Tibial artery (tissue), 4 donors: Measurements from ENCODE around the gene PPM1L.

Experiments
- DNase-seq, 2 donors: peaks; one replicate each; pipeline ENCODE4 v3.0.0-alpha.2; 2019
- H3K27ac ChIP-seq, 2 donors: fragments of 200-600 bp; sonication (generic) in 1 of 2; 1 replicate in 1 of 2; 2 replicates in 1 of 2; pipeline ENCODE4 v1.5.1; 2018 to 2019; ENCODE audit warnings: mild to moderate bottlenecking in 1 of 2
- H3K27me3 ChIP-seq, 2 donors: fragments of 200-600 bp; sonication (generic) in 1 of 2; one replicate each; pipeline versions ENCODE4 v1.5.1 to v1.6.0; 2016 to 2019
- H3K36me3 ChIP-seq, 3 donors: fragments of 200-600 bp; sonication (generic) in 2 of 3; one replicate each; pipeline ENCODE4 v1.5.1; 2016 to 2019; ENCODE audit warnings: mild to moderate bottlenecking in 2 of 3
- H3K4me1 ChIP-seq, 4 donors: fragments of 200-600 bp; sonication (generic) in 2 of 4; 1 replicate in 3 of 4; 2 replicates in 1 of 4; pipeline ENCODE4 v1.5.1; 2016 to 2019
- H3K4me3 ChIP-seq, 2 donors: fragments of 200-600 bp; sonication (generic) in 1 of 2; 1 replicate in 1 of 2; 2 replicates in 1 of 2; pipeline ENCODE4 v1.5.1; 2018 to 2019; ENCODE audit warnings: mild to moderate bottlenecking in 2 of 2
- H3K9me3 ChIP-seq, 3 donors: fragments of 200-600 bp; sonication (generic) in 1 of 3; one replicate each; pipeline ENCODE4 v1.5.1; 2016 to 2019
- intact Hi-C: fragments of 100-400 bp; cut with DNase I; formaldehyde crosslinking; loops from one replicate; pipeline ENCODE4 v1.15.0; 2023; ENCODE audit warnings: low total_unique reads
- TF ChIP-seq, protein P1 (sequence below), 2 experiments: fragments of 200-600 bp in 1 of 2; fragments of 450-650 bp in 1 of 2; IDR thresholded peaks; one replicate each; pipeline ENCODE4 v1.5.1; 2017 to 2019; ENCODE audit warnings: antibody characterized with exemption in 2 of 2, mild to moderate bottlenecking in 1 of 2, moderate library complexity in 1 of 2

PPM1L gene

DNA sequence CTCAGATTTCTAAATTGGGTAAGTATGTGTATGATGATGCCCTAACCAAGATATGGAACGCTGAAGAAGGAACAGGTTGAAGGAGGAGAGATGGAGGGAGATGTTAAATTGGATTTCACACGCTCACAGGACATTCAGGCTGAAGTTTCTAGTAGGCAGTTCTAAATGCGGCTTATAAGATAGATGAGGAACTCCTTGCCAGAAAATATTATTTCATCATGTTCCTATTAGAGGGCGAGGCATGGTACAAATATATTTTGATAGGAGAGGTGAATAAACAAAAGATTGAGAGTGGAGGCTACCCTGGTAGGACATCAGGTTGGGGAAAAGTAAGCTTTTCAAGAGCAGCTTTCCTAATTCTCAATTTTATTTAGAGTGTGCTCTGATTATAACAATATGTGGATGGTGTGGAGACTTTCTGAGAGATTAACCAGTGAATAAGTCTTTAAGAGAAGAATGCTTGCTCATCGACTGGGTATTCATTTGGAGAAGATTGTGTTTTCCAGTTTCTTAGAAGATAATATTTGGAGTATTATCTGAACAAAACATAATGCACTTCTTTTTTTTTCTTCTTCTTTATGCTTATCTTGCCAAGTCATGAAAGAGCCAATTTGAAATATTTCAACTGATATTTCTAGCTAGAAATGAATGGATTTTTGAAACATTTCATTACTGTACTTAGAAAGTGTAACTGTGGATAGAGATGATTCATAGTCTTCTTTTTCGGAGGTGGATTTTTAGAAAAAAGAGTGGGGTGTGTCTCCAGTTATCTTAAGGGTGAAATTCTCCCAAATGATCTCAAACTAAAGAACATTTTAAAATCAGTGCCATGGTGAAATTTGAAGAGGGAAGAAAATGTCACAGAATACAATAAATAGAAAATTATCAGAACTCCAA lies 260.6 kb downstream of the PPM1L start:
- H3K27ac ChIP-seq = no peak overlapping the region
- H3K9me3 ChIP-seq = no peaks in the 10 kb centered on the region
- intact Hi-C loops = no loop called here
- no peak for DNase-seq
- no peaks in the 10 kb centered on the region for H3K36me3 ChIP-seq
- H3K27me3 ChIP-seq = no peaks in the 10 kb centered on the region
- TF ChIP-seq, protein P1, sequence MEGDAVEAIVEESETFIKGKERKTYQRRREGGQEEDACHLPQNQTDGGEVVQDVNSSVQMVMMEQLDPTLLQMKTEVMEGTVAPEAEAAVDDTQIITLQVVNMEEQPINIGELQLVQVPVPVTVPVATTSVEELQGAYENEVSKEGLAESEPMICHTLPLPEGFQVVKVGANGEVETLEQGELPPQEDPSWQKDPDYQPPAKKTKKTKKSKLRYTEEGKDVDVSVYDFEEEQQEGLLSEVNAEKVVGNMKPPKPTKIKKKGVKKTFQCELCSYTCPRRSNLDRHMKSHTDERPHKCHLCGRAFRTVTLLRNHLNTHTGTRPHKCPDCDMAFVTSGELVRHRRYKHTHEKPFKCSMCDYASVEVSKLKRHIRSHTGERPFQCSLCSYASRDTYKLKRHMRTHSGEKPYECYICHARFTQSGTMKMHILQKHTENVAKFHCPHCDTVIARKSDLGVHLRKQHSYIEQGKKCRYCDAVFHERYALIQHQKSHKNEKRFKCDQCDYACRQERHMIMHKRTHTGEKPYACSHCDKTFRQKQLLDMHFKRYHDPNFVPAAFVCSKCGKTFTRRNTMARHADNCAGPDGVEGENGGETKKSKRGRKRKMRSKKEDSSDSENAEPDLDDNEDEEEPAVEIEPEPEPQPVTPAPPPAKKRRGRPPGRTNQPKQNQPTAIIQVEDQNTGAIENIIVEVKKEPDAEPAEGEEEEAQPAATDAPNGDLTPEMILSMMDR (IDR thresholded peaks at IDR 0.05) = no peak
- H3K4me1 ChIP-seq = peaks cover 0 to 4% (median 0%) of the 10 kb centered on the region in 4 donors
- no peak overlapping the region for H3K4me3 ChIP-seq

DNA sequence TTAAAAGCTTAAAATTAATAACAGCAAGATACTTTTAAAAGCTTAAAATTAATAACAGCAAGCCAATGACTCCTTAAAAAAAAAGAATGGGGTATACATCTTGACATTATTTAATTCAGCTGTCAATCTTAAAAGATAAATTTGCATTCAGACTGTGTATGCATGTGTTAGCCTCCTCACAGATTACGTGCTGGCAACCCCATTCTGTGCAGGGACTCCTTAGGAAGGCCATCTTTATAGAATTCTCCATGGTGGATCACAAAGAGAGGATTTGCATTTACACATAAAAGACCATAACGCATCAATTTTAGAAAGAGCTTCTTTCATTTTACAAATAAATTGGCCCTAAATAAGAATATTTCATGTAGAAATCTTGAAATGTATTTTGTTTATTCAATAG lies 261.9 kb downstream of the PPM1L start:
- TF ChIP-seq, protein P1 (IDR thresholded peaks at IDR 0.05) = no peak
- intact Hi-C loops = no loop called here

DNA sequence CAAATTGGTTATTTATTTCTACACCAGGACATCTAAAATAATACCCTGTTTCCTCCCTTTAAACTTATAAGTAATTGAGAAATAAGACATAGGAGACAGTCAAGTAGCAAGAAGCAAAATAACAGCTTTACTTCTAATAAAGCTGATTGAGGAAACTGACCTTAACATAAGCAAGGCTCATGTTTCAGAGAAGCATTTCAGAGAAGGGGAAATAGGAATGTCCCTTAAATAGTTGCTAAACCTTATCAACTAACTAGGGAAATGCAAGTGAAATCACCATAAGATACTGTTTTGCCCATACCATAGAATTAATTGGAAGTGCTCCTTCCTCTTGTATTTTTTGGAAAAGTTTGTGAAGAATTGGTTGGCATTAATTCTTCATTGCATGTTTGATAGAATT lies 264.2 kb downstream of the PPM1L start:
- intact Hi-C loops = no loop called here
- Histone ChIP-seq H3K4me1 (peaks cover 0 to 4% (median 0%) of the 10 kb centered on the region in 4 donors), H3K36me3 (no peaks in the 10 kb centered on the region), H3K4me3 (no peak overlapping the region), H3K9me3 (peaks cover 0 to 7% (median 0%) of the 10 kb centered on the region in 3 donors), H3K27me3 (no peaks in the 10 kb centered on the region), H3K27ac (no peak overlapping the region)
- DNase-seq = no peak
- TF ChIP-seq, protein P1 (IDR thresholded peaks at IDR 0.05) = no peak

More for the DNA sequence above, 261.9 kb downstream of the PPM1L start:
- H3K27ac ChIP-seq = no peak overlapping the region
- H3K36me3 ChIP-seq = no peaks in the 10 kb centered on the region
- H3K27me3 ChIP-seq = no peaks in the 10 kb centered on the region
- peaks cover 0 to 4% (median 0%) of the 10 kb centered on the region in 3 donors for H3K9me3 ChIP-seq
- no peak overlapping the region for H3K4me3 ChIP-seq
- H3K4me1 ChIP-seq = peaks cover 0 to 4% (median 0%) of the 10 kb centered on the region in 4 donors
- DNase-seq = no peak

DNA sequence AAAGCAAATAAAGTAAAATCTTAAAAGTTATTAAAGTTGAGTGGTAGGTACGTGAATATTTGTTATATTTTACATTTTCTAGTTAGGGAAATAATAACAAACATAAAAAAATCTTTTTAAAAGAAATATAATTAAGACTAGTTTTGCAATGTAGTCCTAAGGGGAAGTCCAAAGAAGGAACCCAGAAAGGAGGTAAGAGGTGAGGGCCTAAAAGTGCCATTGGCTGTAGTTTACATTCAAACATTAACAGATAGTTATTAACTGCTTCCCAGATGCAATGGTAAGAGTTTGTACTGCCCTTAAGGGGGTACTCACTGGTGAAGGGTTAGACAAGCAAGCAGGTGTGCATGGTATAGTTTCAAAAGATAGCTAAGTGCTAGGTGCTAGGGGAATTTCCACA lies 269.9 kb downstream of the PPM1L start:
- Histone ChIP-seq H3K36me3 (no peaks in the 10 kb centered on the region), H3K27me3 (no peaks in the 10 kb centered on the region), H3K4me1 (no peaks in the 10 kb centered on the region), H3K27ac (no peak overlapping the region), H3K9me3 (peaks cover 0 to 7% (median 0%) of the 10 kb centered on the region in 3 donors), H3K4me3 (no peak overlapping the region)
- intact Hi-C loops = no loop called here
- TF ChIP-seq, protein P1 (IDR thresholded peaks at IDR 0.05) = no peak
- DNase-seq = no peak

DNA sequence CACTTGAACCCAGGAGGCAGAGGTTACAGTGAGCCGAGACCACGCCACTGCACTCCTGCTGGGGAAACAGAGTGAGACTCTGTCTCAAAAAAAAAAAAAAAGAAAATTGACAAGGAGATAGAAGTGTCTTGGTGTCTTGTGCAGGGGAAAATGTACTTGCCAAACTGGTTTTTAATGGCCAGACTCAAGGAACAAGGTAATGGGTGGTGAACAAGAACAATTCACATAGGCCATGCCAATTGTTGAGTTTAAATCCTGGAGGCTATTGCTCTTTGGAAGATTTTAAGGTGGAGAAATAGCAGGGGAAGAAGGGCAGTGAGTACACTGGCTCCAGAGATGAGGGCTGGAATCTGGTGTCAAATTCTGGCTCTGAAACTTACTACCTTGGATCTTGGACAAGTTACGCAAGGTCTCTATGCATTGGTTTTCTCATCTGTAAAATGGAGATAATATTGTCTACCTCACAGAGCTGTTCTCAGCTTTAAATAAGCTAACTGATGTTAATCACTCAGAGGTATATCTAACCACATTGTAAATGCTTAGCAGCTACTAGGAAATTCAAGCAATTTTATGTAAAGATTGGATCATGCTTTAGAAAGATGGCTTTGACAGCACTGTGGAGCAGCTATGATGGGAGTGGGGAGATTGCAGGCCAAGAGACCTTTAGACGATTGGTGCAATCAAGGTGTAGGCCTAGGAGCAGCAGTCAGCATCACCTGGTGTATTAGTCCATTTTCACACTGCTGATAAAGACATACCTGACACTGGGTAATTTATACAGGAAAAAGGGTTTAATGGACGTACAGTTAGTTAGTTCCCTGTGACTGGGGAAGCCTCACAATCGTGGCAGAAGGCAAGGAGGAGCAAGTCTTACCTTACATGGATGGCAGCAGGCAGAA lies 270.8 kb downstream of the PPM1L start:
- no peak for DNase-seq
- Histone ChIP-seq H3K27me3 (no peaks in the 10 kb centered on the region), H3K27ac (no peak overlapping the region), H3K4me3 (no peak overlapping the region), H3K9me3 (peaks cover 0 to 7% (median 0%) of the 10 kb centered on the region in 3 donors), H3K36me3 (no peaks in the 10 kb centered on the region), H3K4me1 (no peaks in the 10 kb centered on the region)
- TF ChIP-seq, protein P1 (IDR thresholded peaks at IDR 0.05) = no peak
- intact Hi-C loops = no loop called here
